T-helper 2 cell treated with Interferon-gamma antibody and Interleukin-4, amounts not matched to agents 100 ng/mL and 5 ng/mL, for 36 hours (primary cell): ENCODE results near the gene AP4S1. TPM values are rescaled to one million over a fixed set of nuclear protein-coding genes. Genes with fewer than 3 reads are reported as not detected.
"Not testable (repeated sequence)": the region's sequence is repeated elsewhere in the genome, so short reads cannot be mapped to it uniquely, and the experiment has no call there.

Experiments used
- intact Hi-C: fragments of 100-400 bp; cut with micrococcal nuclease; formaldehyde crosslinking; loops from one replicate; pipeline ENCODE4 v1.15.1; 2023
- total RNA-seq: library from RNA; stranded (reverse); gene quantifications from 2 replicates; pipeline ENCODE4 v1.2.3, GENCODE V29; 2022

Gene AP4S1
- total RNA-seq, 1 donor from 2014 or later = 6.7 TPM

GRCh38 chr14:31080484-31080883 lies 55.0 kb downstream of the AP4S1 start:
- intact Hi-C loops = loop anchor here (5.0 kb wide), 1 partner anchor 53 kb away; the partner anchor contains the start of genes AP4S1 and STRN3

- intact Hi-C loops = loop anchor here (2.0 to 5.0 kb wide), 3 partner anchors 56 to 271 kb away; partner anchors contain the start of genes AP4S1 and STRN3
Observed at GRCh38 chr14:31083781-31084180, 58.3 kb downstream of the AP4S1 start.

DNA sequence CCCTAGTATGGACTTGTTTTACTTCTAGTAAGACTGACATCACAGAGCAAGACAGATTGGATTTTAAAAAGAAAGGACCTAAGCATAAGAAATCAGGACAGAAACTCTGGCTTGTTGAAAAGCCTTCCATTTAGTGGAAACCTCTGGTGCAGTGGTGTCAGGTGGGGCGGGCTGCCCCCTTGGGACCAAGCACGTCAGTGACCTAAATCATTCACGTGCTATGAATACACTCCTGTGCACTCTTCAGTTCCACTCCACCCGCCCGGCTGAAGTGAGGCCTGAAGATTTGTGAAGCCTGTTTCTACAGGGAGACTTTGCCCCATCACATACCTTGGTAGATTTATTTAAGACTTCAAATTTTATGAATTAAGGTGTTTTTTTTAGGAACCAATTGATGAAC lies 58.9 kb downstream of the AP4S1 start:
- intact Hi-C loops = loop anchor here (5.0 kb wide), 1 partner anchor 57 kb away; the partner anchor contains the start of genes AP4S1 and STRN3

DNA sequence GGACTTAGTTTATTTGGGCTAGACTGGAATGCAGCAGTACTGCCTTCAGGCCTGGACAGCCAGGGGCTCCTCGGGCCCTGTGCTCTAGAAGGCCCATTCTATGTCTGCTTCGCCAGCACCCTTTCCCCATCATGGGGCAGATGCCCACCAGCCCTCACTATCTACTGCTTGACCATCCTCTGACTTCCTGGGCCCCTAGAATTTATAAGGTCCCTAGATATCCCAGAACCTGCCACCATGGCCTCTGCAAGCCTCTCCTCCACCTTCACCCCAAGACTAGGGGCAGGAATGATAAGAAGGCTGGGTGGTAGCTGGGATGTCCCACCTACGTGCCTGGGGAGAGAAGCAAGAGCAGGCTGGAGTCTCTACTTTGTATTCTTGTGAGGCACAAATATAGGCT lies 59.6 kb downstream of the AP4S1 start:
- intact Hi-C loops = no loop called here

DNA sequence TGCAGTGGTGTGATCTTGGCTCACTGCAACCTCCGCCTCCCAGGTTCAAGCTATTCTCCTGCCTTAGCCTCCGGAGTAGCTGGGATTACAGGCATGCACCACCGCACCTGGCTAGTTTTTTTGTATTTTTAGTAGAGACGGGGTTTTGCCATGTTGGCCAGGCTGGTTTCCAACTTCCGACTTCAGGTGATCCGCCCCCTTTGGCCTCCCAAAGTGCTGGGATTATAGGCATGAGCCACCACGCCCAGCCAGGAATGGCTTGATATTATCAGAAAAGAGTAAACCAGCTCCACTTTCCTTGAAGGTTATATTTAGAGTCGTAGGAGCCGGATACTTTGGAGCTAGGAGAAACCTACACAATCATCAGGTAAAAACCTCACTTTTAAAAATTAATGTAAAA lies 61.0 kb downstream of the AP4S1 start:
- intact Hi-C loops = not testable (repeated sequence)

DNA sequence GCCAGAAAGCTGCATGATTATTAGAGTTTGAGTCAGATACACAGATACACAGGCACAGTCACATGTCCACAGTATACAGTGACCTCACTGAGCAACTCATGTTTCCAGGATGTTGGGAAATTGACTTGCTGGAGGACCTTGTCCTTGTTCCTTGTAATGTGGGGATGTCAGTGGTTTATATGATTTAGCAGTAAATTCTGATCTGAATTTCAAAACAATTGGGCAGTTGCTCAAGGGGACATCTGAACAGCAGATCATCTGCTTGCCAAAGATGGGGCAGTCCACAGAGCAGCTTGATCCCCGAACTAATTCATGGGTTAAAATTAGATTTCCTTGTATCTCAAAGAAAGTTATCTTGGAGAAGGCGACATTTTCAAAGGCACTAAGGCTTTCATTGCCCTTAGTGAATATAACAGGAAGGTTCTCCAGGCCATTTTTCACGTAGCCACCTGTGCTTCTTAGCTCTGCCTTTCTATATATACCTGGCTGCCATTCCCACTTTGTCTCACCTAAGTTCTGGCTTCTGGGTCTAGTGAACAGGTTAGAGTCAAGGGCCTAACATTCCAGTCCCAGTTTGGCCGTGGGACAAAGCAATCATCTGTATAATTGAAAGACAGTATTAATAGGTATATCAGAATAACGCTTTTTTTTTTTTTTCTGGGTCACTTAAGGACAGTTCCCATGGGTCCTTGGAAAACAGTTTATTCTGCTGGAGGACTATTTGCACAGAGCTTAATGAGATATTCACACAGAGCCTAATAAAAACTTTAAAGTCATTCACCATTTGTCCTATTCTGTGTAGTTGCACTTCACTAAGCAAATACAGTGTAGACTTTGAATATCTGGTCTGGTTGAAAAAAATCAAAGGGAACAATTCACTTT lies 65.7 kb downstream of the AP4S1 start:
- intact Hi-C loops = no loop called here

DNA sequence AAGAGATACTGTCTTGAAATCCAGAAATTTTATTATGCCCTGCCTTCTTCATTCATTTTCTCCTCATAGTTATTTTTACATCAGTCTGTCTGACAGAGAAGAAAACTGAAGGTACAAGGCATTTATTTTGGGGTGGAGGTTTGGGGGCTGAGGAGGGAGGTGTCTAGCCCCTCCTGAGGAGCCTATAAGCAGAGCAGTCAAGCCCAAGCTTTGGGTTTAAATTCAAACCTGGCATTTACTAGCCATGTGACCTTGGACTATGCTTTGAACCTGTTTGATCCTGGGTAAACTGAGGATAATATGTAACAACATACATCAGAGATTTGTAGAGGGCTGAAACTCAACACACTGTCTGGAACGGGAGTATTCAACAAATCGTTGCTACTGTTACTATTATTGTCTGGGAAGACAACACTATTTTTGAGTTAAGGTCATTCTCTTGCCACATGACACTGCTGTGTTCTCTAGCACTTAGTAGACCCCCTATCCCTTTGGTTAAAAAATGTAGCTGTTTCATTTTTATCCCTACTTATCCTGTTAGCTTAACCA lies 66.8 kb downstream of the AP4S1 start:
- intact Hi-C loops = no loop called here

DNA sequence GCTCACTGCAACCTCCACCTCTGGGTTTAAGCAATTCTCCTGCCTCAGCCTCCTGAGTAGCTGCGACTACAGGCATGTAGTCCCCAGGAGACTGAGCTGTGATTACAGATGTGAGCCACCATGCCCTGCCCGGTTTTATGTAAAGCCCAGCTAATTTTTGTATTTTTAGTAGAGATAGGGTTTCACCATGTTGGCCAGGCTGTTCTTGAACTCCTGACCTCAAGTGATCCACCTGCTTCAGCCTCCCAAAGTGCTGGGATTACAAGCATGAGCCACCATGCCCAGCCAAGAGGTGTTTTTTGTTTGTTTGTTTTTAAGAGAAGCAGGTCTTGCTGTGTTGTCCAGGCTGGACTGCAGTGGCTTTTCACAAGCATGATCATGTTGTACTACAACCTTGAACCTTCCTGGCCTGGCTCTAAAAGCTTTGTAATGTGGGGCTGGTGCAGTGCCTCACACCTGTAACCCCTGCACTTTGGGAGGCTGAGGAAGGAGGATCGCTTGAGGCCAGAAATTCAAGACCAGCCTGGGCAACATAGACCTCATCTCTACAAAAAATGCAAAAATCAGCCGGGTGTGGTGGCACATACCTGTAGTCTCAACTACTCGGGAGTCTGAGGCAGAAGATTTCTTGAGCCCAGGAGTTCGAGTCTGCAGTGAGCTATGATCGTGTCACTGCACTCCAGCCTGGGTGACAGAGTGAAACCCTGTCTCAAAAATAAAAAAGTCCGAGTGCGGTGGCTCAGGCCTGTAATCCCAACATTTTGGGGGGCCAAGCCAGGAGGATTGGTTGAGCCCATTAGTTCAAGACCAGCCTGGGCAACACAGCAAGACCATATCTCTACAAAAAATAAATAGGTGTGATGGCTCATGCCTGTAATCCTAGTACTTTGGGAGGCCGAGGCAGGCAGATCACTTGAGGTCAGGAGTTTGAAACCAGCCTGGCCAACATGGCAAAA lies 68.7 kb downstream of the AP4S1 start:
- intact Hi-C loops = not testable (repeated sequence)

GRCh38 chr14:31095817-31096216 lies 70.4 kb downstream of the AP4S1 start:
- intact Hi-C loops = not testable (repeated sequence)

DNA sequence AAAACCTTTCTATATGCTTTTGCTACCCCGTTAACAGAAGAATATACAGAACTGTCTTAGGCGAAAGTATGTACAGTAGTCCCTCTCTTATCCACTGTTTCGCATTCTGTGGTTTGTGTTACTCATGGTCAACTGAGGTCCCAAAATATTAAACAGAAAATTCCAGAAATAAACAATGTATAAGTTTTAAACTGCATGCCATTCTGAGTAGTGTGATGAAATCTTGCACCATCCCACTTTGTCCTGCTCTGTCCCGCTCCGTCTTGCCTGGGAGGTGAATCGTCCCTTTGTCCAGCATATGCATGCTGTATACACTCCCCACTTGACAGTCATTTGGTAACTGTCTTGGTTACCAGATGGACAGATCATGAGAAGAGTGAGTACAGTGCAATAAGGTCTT lies 70.8 kb downstream of the AP4S1 start:
- intact Hi-C loops = no loop called here

GRCh38 chr14:31097081-31097480 lies 71.6 kb downstream of the AP4S1 start:
- intact Hi-C loops = no loop called here

GRCh38 chr14:31106768-31107167 lies 81.3 kb downstream of the AP4S1 start:
- intact Hi-C loops = no loop called here

DNA sequence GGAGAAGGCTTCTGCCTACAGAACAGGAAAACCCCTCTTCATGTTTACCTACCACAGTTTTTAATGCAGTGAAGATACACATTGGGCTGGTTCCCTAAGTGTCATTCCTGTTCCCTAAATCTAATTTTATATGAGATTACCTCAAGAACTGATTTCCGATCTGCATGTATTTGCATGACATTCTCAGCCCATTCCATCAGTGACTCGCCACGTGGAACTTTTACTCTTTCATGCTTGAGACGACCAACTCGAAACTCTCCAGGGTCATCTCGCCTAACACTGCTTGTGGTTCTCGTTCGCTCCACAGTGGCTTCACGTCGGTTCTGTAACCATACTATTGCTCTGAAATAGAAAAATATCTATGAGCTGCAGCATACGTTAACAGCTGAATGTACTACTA lies 83.8 kb downstream of the AP4S1 start:
- intact Hi-C loops = no loop called here

DNA sequence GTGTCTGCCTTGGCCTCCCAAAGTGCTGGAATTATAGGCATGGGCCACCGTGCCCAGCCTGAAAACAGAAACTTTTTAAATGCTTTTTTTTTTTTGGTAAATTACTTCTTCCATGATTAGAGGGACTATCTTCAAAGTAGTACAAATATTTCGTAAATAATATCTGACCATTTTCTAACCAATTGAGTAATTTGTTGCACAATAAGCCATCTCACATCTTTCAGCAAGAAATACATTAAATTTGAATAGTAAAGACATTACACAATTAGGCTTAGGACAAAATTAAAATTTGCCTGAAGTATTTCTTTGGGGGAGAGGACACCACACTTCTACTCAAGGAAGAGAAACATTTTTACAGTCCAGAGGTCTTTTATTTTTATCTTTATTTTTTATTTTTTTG lies 85.4 kb downstream of the AP4S1 start:
- intact Hi-C loops = no loop called here

- intact Hi-C loops = no loop called here
Observed at GRCh38 chr14:31113794-31114193, 88.3 kb downstream of the AP4S1 start.

DNA sequence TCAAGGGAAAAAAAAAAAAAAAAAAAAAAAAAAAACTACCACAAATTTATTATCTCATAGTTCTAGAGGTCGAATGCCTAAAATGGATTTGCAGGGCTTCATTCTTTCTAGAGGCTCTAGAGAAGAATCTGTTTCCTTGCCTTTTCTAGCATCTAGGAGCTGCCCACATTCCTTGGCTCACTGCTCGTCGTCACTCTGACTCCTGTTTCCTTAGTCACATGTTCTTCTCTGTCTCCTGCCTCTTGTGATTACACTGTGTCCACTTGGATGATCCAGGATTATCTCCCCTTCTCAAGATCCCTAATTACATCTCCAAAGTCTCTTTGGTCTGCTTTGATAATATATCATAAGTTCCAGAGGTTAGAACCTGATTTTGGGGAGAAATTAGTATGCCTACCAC lies 93.4 kb downstream of the AP4S1 start:
- intact Hi-C loops = no loop called here

DNA sequence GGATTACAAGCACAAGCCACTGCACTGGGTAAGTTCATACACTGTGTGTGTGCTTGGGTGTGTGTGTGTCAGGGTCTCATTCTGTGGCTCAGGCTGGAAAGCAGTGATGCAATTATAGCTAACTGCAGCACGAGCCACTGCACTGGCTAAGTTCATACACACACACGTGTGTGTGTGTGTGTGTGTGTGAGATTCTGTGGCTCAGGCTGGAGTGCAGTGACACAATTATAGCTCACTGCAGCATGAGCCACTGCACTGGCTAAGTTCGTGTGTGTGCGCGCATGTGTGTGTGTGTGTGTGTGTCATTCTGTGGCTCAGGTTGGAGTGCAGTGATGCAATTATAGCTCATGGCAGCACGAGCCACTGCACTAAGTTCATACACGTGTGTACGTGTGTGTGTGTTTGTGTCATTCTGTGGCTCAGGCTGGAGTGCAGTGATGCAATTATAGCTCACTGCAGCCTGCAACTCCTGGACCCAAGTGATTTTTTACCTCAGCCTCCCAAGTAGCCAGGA lies 96.7 kb downstream of the AP4S1 start:
- intact Hi-C loops = loop anchor here (10.0 kb wide), 3 partner anchors 233 to 497 kb away; partner anchors contain the start of genes HEATR5A and SCFD1

GRCh38 chr14:31122921-31123320 lies 97.5 kb downstream of the AP4S1 start:
- intact Hi-C loops = loop anchor here (10.0 kb wide), 3 partner anchors 232 to 498 kb away; partner anchors contain the start of genes HEATR5A and SCFD1

DNA sequence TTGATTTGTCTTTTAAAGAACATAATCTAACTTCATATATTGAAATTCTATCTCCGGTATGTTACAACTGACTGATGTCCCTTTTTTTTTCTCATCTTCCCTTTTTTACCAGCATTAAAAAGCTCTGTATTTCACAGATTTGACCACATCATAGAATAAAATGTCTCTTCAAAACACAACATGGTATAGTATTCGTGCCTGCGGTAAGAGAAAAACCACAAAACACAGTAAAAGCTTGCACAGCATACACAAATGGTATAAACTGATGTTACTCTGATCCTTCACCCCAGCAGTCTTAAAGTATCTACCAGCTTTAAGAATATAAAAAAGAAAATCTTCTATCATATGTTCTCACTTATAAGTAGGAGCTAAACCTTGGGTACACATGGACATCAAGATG lies 98.7 kb downstream of the AP4S1 start:
- intact Hi-C loops = loop anchor here (2.0 to 10.0 kb wide), 4 partner anchors 97 to 499 kb away; partner anchors contain the start of genes HEATR5A, SCFD1 and STRN3

- intact Hi-C loops = loop anchor here (2.0 to 10.0 kb wide), 5 partner anchors 98 to 500 kb away; partner anchors contain the start of genes HEATR5A, NUBPL, SCFD1 and STRN3
Observed at GRCh38 chr14:31125231-31125630, 99.8 kb downstream of the AP4S1 start.

DNA sequence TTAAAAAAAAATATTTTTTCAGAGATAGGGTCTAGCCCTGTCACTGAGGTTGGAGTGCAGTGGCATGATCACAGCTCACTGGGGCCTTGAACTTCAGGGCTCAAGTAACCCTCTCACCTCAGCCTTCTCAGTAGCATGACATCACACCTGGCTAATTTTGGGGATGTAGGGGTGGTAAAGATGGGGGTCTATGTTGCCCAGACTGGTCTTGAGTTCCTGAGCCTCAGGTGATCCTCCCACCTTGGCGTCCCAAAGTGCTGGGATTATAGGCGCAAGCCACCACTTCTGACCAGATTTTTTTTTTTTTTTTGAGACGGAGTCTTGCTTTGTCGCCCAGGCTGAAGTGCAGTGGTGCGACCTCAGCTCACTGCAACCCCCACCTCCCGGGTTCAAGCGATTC lies 101.2 kb downstream of the AP4S1 start:
- intact Hi-C loops = loop anchor here (1.0 to 10.0 kb wide), 5 partner anchors 82 to 502 kb away; partner anchors contain the start of genes HEATR5A, NUBPL and SCFD1
